Measurements from ENCODE around the gene CNKSR2.

CNKSR2 gene

GRCh38 chrX:21374163-21374993 lies at the start of gene CNKSR2:
TSS of gene CNKSR2 (plus strand) at chrX:21374418. CDS start at chrX:21374898, 480 bp downstream.
- peak; percentile 60 for DNase-seq

GRCh38 chrX:21354725-21355124 lies 19.5 kb upstream of the CNKSR2 start:
- DNase-seq = no peak

GRCh38 chrX:21355831-21356230 lies 18.4 kb upstream of the CNKSR2 start:
- DNase-seq = no peak

- DNase-seq = no peak
Measured at GRCh38 chrX:21369613-21370012, 4.6 kb upstream of the CNKSR2 start.

- no peak for DNase-seq
Measured at GRCh38 chrX:21373001-21373400, 1.2 kb upstream of the CNKSR2 start.

- no peak for DNase-seq
Measured at GRCh38 chrX:21373637-21374162, 518 bp upstream of the CNKSR2 start.

GRCh38 chrX:21374994-21375707 lies 933 bp downstream of the CNKSR2 start:
- peak; percentile 29 for DNase-seq

GRCh38 chrX:21375708-21376009 lies 1.4 kb downstream of the CNKSR2 start:
- DNase-seq = no peak

- DNase-seq = no peak
Measured at GRCh38 chrX:21376636-21377035, 2.4 kb downstream of the CNKSR2 start.

- no peak for DNase-seq
Measured at GRCh38 chrX:21379991-21380390, 5.8 kb downstream of the CNKSR2 start.

GRCh38 chrX:21382715-21383114 lies 8.5 kb downstream of the CNKSR2 start:
- DNase-seq = no peak

GRCh38 chrX:21383546-21383945 lies 9.3 kb downstream of the CNKSR2 start:
- no peak for DNase-seq

GRCh38 chrX:21384178-21384577 lies 10.0 kb downstream of the CNKSR2 start:
- no peak for DNase-seq

GRCh38 chrX:21394792-21395191 lies 20.6 kb downstream of the CNKSR2 start:
- DNase-seq = no peak

GRCh38 chrX:21398426-21398825 lies 24.2 kb downstream of the CNKSR2 start:
- DNase-seq = no peak

- no peak for DNase-seq
Measured at GRCh38 chrX:21400408-21401121, 26.3 kb downstream of the CNKSR2 start.

- DNase-seq = no peak
Measured at GRCh38 chrX:21408307-21408706, 34.1 kb downstream of the CNKSR2 start.

GRCh38 chrX:21408788-21409187 lies 34.6 kb downstream of the CNKSR2 start:
- no peak for DNase-seq

- DNase-seq = no peak
Measured at GRCh38 chrX:21412029-21412428, 37.8 kb downstream of the CNKSR2 start.

- no peak for DNase-seq
Measured at GRCh38 chrX:21412883-21413282, 38.7 kb downstream of the CNKSR2 start.

- DNase-seq = no peak
Measured at GRCh38 chrX:21427086-21427485, 52.9 kb downstream of the CNKSR2 start.

- DNase-seq = no peak
Measured at GRCh38 chrX:21437036-21437435, 62.8 kb downstream of the CNKSR2 start.

- DNase-seq = no peak
Measured at GRCh38 chrX:21438792-21439191, 64.6 kb downstream of the CNKSR2 start.

- DNase-seq = no peak
Measured at GRCh38 chrX:21440911-21441310, 66.7 kb downstream of the CNKSR2 start.

Data from left hindlimb (tissue), 1 donor.